GM12864 (cell line): ENCODE measurements around the gene SLC16A9.

Source experiments
- DNase-seq: peaks from one replicate; pipeline ENCODE4 v3.0.0-alpha.2; 2011; ENCODE audit warnings: low read depth
- H3K4me3 ChIP-seq: 2 replicates; pipeline ENCODE4 v1.5.1; 2011; ENCODE audit warnings: mild to moderate bottlenecking, low read depth, low read length, control low read depth
- CTCF ChIP-seq: IDR thresholded peaks from 2 replicates; pipeline ENCODE4 v1.5.1; 2011; ENCODE audit warnings: low read depth, mild to moderate bottlenecking, moderate library complexity, low read length, control low read depth, inconsistent platforms; ENCODE audit errors: missing control alignments

The SLC16A9 gene

GRCh38 chr10:59687657-59688056 lies 22.0 kb downstream of the SLC16A9 start:
- TF ChIP-seq CTCF = no peak
- no peak for DNase-seq
- H3K4me3 ChIP-seq = no peak overlapping the region

- no peak for DNase-seq
- no peak overlapping the region for H3K4me3 ChIP-seq
- TF ChIP-seq CTCF = no peak
Measured at GRCh38 chr10:59684006-59684405, 25.6 kb downstream of the SLC16A9 start.

GRCh38 chr10:59682986-59683937 lies 26.4 kb downstream of the SLC16A9 start:
- TF ChIP-seq CTCF = no peak
- DNase-seq = no peak
- no peak overlapping the region for H3K4me3 ChIP-seq

GRCh38 chr10:59680199-59680598 lies 29.5 kb downstream of the SLC16A9 start:
- H3K4me3 ChIP-seq = no peak overlapping the region
- no peak for DNase-seq
- no peak for TF ChIP-seq CTCF

- no peak for TF ChIP-seq CTCF
- no peak overlapping the region for H3K4me3 ChIP-seq
- DNase-seq = peak; percentile 26
Measured at GRCh38 chr10:59678884-59679301, 30.8 kb downstream of the SLC16A9 start.

GRCh38 chr10:59677253-59677831 lies 32.3 kb downstream of the SLC16A9 start:
- no peak for TF ChIP-seq CTCF
- H3K4me3 ChIP-seq = no peak overlapping the region
- DNase-seq = no peak
